K562 (cell line): ENCODE measurements around the gene OR5M11. TPM values are rescaled to one million over a fixed set of nuclear protein-coding genes. Genes with fewer than 3 reads are reported as not detected.

ENCODE experiments used
- ATAC-seq: fragments of 200-7000 bp; cut with Tn5 transposase; 3 replicates; pipeline ENCODE4 v1.9.1; 2020; ENCODE audit warnings: moderate library complexity
- BruUV-seq: library from RNA; stranded (reverse); fragments of 400-500 nt; replicated peaks from 2 replicates; lab custom pipeline; 2021; lab: Mats Ljungman, UMichigan
- CTCF ChIA-PET: fragments of 300-600 bp; formaldehyde crosslinking; extraction: SDS; loops from one replicate; lab custom pipeline; 2021; ENCODE audit warnings: low intra/inter-chr PET ratio; lab: Yijun Ruan, JAX
- POLR2A ChIA-PET: fragments of 300-600, 350-650 bp; sonication (Branson Sonifier 250); formaldehyde crosslinking; extraction: SDS; loops from one replicate; lab custom pipeline; 2021; ENCODE audit warnings: antibody characterized with exemption, inconsistent platforms; lab: Yijun Ruan, JAX
- DNase-seq, 4 experiments: peaks; one replicate each; pipeline versions ENCODE4 v3.0.0 to v3.0.0-alpha.2; 2011 to 2018; ENCODE audit warnings: low spot score in 3 of 4, mixed read lengths in 3 of 4; ENCODE audit errors: extremely low read depth in 1 of 4
- FAIRE-seq: peaks from 2 replicates; lab custom pipeline; 2011; peaks lifted over from hg19 to GRCh38; lab: Jason Lieb, UNC
- H2AFZ ChIP-seq: 2 replicates; pipeline ENCODE4 v1.6.0; 2011; ENCODE audit warnings: low read depth, low read length, control low read depth, inconsistent platforms
- H3K27ac ChIP-seq: fragments of 200-600 bp; 3 replicates; pipeline ENCODE4 v1.8.0; 2011; ENCODE audit warnings: low read depth, mild to moderate bottlenecking, control low read depth, inconsistent platforms, low read length, moderate library complexity, mixed read lengths; ENCODE audit errors: extremely low read depth
- H3K27me3 ChIP-seq, 2 experiments: fragments of 300-600 bp in 1 of 2; 2 replicates in 1 of 2; 3 replicates in 1 of 2; pipeline versions ENCODE4 v1.6.0 to v1.8.0; 2011; ENCODE audit warnings: inconsistent platforms in 2 of 2, low read length in 2 of 2, mild to moderate bottlenecking in 1 of 2, mixed read lengths in 1 of 2, moderate library complexity in 1 of 2; ENCODE audit not compliant: control insufficient read depth in 2 of 2, insufficient read depth in 2 of 2
- H3K36me3 ChIP-seq: fragments of 300-600 bp; 3 replicates; pipeline ENCODE4 v1.8.0; 2011; ENCODE audit warnings: mild to moderate bottlenecking, low read length, inconsistent platforms; ENCODE audit not compliant: control insufficient read depth, insufficient read depth
- H3K4me1 ChIP-seq, 2 experiments: fragments of 200-600 bp in 1 of 2; replicated peaks in 1 of 2; 2 replicates in 1 of 2; 3 replicates in 1 of 2; pipeline versions ENCODE4 v1.5.1 to v1.8.0; 2011; ENCODE audit warnings: inconsistent platforms in 2 of 2, low read length in 2 of 2, mild to moderate bottlenecking in 1 of 2, mixed read lengths in 1 of 2, moderate library complexity in 1 of 2; ENCODE audit not compliant: control insufficient read depth in 2 of 2, insufficient read depth in 2 of 2
- H3K4me2 ChIP-seq: 2 replicates; pipeline ENCODE4 v1.6.1; 2011; ENCODE audit warnings: low read length, control low read depth, inconsistent platforms, mixed read lengths; ENCODE audit not compliant: insufficient read depth
- H3K4me3 ChIP-seq: fragments of 200-600 bp; sonication (generic), shearing (Covaris generic); 2 replicates; pipeline ENCODE4 v1.5.1; 2016; ENCODE audit warnings: control low read depth, inconsistent platforms
- H3K79me2 ChIP-seq: fragments of 200-600 bp; 3 replicates; pipeline ENCODE4 v1.8.0; 2011; ENCODE audit warnings: low read length, inconsistent platforms; ENCODE audit not compliant: control insufficient read depth, insufficient read depth
- H3K9ac ChIP-seq, 2 experiments: 2 replicates each; pipeline versions ENCODE4 v1.6.0 to v1.6.1; 2011; ENCODE audit warnings: low read depth in 2 of 2, low read length in 2 of 2, control low read depth in 1 of 2, inconsistent platforms in 1 of 2, mild to moderate bottlenecking in 1 of 2, mixed read lengths in 1 of 2; ENCODE audit not compliant: insufficient read depth in 1 of 2
- H3K9me1 ChIP-seq: one replicate; pipeline ENCODE4 v1.6.0; 2011; ENCODE audit warnings: inconsistent platforms, mild to moderate bottlenecking, low read length, moderate library complexity; ENCODE audit not compliant: control insufficient read depth, insufficient read depth
- H3K9me3 ChIP-seq: replicated peaks from 2 replicates; pipeline ENCODE4 v1.5.1; 2011; ENCODE audit warnings: low read depth, low read length, inconsistent platforms; ENCODE audit not compliant: control insufficient read depth, insufficient read depth
- H4K20me1 ChIP-seq: replicated peaks from 2 replicates; pipeline ENCODE4 v1.6.1; 2011; ENCODE audit warnings: low read length, inconsistent platforms, mixed read lengths; ENCODE audit not compliant: control insufficient read depth, insufficient read depth
- BRCA1 ChIP-seq, 2 experiments: fragments of 450-650 bp in 1 of 2; sonication (generic) in 1 of 2; formaldehyde crosslinking in 1 of 2; IDR thresholded peaks; 2 replicates each; pipeline versions ENCODE4 v1.5.0 to v1.6.1; 2017 to 2020; ENCODE audit warnings: mild to moderate bottlenecking in 1 of 2, missing genetic modification reagents in 1 of 2
- BRF1 ChIP-seq: IDR thresholded peaks from 3 replicates; pipeline ENCODE4 v1.6.1; 2011; ENCODE audit warnings: borderline replicate concordance, mild to moderate bottlenecking; ENCODE audit not compliant: insufficient read length; ENCODE audit errors: extremely low read depth
- EP400 ChIP-seq: fragments of 450-650 bp; IDR thresholded peaks from 2 replicates; pipeline ENCODE4 v1.6.1; 2017; ENCODE audit warnings: antibody characterized with exemption, mild to moderate bottlenecking, moderate library complexity
- HMG20B ChIP-seq: fragments of 250-450 bp; sonication (Bioruptor Pico); IDR thresholded peaks from 2 replicates; pipeline ENCODE4 v1.5.0; 2021; ENCODE audit warnings: mild to moderate bottlenecking
- HNRNPH1 ChIP-seq: fragments of 200-400 bp; formaldehyde crosslinking; optimal IDR thresholded peaks from 2 replicates; pipeline ENCODE3; 2017; ENCODE audit warnings: low read depth, mild to moderate bottlenecking, low read length, moderate library complexity
- KLF13 ChIP-seq: fragments of 450-650 bp; IDR thresholded peaks from 2 replicates; pipeline ENCODE4 v1.6.1; 2016; ENCODE audit warnings: missing genetic modification characterization, low read depth, mild to moderate bottlenecking, missing compliant biosample characterization, moderate library complexity, borderline replicate concordance
- PCBP2 ChIP-seq: fragments of 200-400 bp; formaldehyde crosslinking; IDR thresholded peaks from 2 replicates; pipeline ENCODE4 v1.6.1; 2018; ENCODE audit warnings: low read length, low read depth, mild to moderate bottlenecking, moderate library complexity; ENCODE audit not compliant: poor library complexity, severe bottlenecking
- PRMT5 ChIP-seq: sonication (generic); formaldehyde crosslinking; IDR thresholded peaks from 2 replicates; pipeline ENCODE4 v1.5.0; 2020; ENCODE audit warnings: missing genetic modification reagents
- PTBP1 ChIP-seq: fragments of 200-400 bp; formaldehyde crosslinking; IDR thresholded peaks from 2 replicates; pipeline ENCODE4 v1.6.1; 2017; ENCODE audit warnings: low read depth, low read length
- SLC30A9 ChIP-seq: fragments of 250-450 bp; sonication (Bioruptor Pico); IDR thresholded peaks from 2 replicates; pipeline ENCODE4 v1.8.0; 2022; ENCODE audit warnings: mild to moderate bottlenecking, moderate library complexity
- THRAP3 ChIP-seq: fragments of 450-650 bp; IDR thresholded peaks from 2 replicates; pipeline ENCODE4 v1.6.1; 2016; ENCODE audit warnings: mild to moderate bottlenecking, inconsistent platforms, borderline replicate concordance
- UBTF ChIP-seq, 2 experiments: IDR thresholded peaks; 2 replicates each; pipeline ENCODE4 v1.6.1; 2012; ENCODE audit warnings: improper control_type of control experiment in 2 of 2, low read depth in 2 of 2, low read length in 2 of 2, borderline replicate concordance in 1 of 2
- ZNF740 ChIP-seq, 3 experiments: fragments of 200-800 bp in 1 of 3; sonication (Bioruptor generic) in 1 of 3; sonication (generic) in 1 of 3; formaldehyde crosslinking in 1 of 3; IDR thresholded peaks; 2 replicates each; pipeline versions ENCODE4 v1.6.1 to v1.8.0; 2016 to 2022; ENCODE audit warnings: mild to moderate bottlenecking in 2 of 3, missing compliant biosample characterization in 2 of 3, missing genetic modification characterization in 2 of 3, missing genetic modification reagents in 1 of 3
- WGBS: fragments of 100-300 bp; shearing (Covaris generic); methylation state at CpG from one replicate; pipeline ENCODE4 v1.1.6; 2016; ENCODE audit warnings: low coverage, mixed read lengths; ENCODE audit not compliant: insufficient coverage; ENCODE audit errors: missing lambda C conversion rate; 5-methylcytosine and 5-hydroxymethylcytosine counted together
- in situ Hi-C: fragments of 300-500 bp; cut with MboI; formaldehyde crosslinking; loops from 4 replicates; pipeline ENCODE4 v1.15.0; 2018; ENCODE audit warnings: inconsistent platforms, mixed read lengths
- intact Hi-C: fragments of 100-400 bp; cut with micrococcal nuclease; formaldehyde crosslinking; loops from 2 replicates; pipeline ENCODE4 v1.14.2; 2022
- polyA plus RNA-seq, 8 experiments: library from polyadenylated mRNA; depleted of rRNA in 4 of 8; stranded (reverse) in 5 of 8; unstranded in 3 of 8; fragments of >200 nt; fragmentation: Nextera tagmentation in 2 of 8; fragmentation: Illumina TruSeq in 1 of 8; extraction: Ambion mirVana in 2 of 8; extraction: Trizol in 1 of 8; gene quantifications; 2 replicates each; pipeline versions ENCODE4 v1.2.1 to v1.2.3, GENCODE V29; 2011 to 2014; ENCODE audit warnings: inconsistent platforms in 1 of 8, missing spikeins in 1 of 8
- total RNA-seq, 7 experiments: library from RNA; depleted of rRNA in 6 of 7; stranded (reverse); fragments of >200 nt in 6 of 7; fragmentation: Illumina TruSeq in 2 of 7; extraction: Trizol in 2 of 7; gene quantifications; 2 replicates each; pipeline versions ENCODE4 v1.2.1 to v1.2.3, GENCODE V29; 2011 to 2021; ENCODE audit warnings: low replicate concordance in 1 of 7

Gene OR5M11
- total and polyA plus RNA-seq, 9 of the 15 experiments (the other 6 are each of a cell fraction or from before 2014, with no cell fraction given) = not detected

DNA sequence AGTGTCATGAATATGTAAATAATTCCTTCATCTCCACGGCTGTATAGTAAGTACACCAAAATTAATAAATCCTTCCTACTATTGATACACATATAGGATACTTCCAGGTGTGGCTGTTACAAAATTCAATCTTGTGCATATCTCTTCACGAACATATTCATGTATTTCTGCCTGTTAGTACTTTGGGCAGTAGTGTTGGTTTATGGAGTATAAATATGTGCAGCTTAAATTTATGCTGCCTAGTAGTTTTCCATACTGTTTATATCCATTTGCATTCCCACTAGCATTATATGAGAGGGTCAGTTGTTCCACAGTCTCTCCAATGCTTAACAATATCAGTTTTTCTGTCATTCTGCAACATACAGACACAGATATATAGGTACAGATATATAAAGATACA, 47.9 kb downstream of the OR5M11 start:
- TF ChIP-seq KLF13 (tag) (no peak), BRF1 (no peak), THRAP3 (no peak), BRCA1 (IDR thresholded peaks at IDR 0.05) (no peak), BRCA1 (CRISPR knock-in tag; IDR thresholded peaks at IDR 0.05) (no peak), SLC30A9 (no peak), UBTF (IDR thresholded peaks at IDR 0.05; ENCODE audit: borderline replicate concordance in 1 of 2, low read depth in 2 of 2, low read length in 2 of 2) (no peak), PCBP2 (no peak), PTBP1 (no peak), HNRNPH1 (no peak), ZNF740 (CRISPR knock-in tag; IDR thresholded peaks at IDR 0.05) (no peak), ZNF740 (tag; IDR thresholded peaks at IDR 0.05) (no peak), HMG20B (CRISPR knock-in tag) (no peak), PRMT5 (CRISPR knock-in tag) (no peak), EP400 (no peak)
- in situ Hi-C loops (no loop called here), intact Hi-C loops (no loop called here)
- no peak for DNase-seq
- no peaks in the 10 kb centered on the region for H3K4me1 ChIP-seq
- H4K20me1 ChIP-seq = no peaks in the 10 kb centered on the region
- no peak overlapping the region for H2AFZ ChIP-seq
- no peak overlapping the region for H3K9ac ChIP-seq
- H3K9me1 ChIP-seq = no peaks in the 10 kb centered on the region
- H3K79me2 ChIP-seq = no peaks in the 10 kb centered on the region
- CTCF ChIA-PET = no interaction called here
- H3K27me3 ChIP-seq = no peaks in the 10 kb centered on the region
- no peaks in the 10 kb centered on the region for H3K36me3 ChIP-seq
- H3K27ac ChIP-seq = no peak overlapping the region
- no TSS peak for BruUV-seq
- FAIRE-seq = no peak
- no peak for ATAC-seq
- no peaks in the 10 kb centered on the region for H3K9me3 ChIP-seq
- POLR2A ChIA-PET = no interaction called here
- WGBS = 0% methylated on average over 2 of the region's 2 CpGs
- H3K4me2 ChIP-seq = no peak overlapping the region
- no peak overlapping the region for H3K4me3 ChIP-seq
